GM18520 (cell line): ENCODE data around the gene LMNTD2.
"Not testable (repeated sequence)": the region's sequence is repeated elsewhere in the genome, so short reads cannot be mapped to it uniquely, and the experiment has no call there.

Source experiments
- ATAC-seq: cut with Tn5 transposase; IDR thresholded peaks from one replicate; pipeline ENCODE4 v1.9.1; 2021; ENCODE audit not compliant: unreplicated experiment

Gene LMNTD2

GRCh38 chr11:516918-517685 lies 43.4 kb downstream of the LMNTD2 start:
- ATAC-seq: not testable (repeated sequence)

DNA sequence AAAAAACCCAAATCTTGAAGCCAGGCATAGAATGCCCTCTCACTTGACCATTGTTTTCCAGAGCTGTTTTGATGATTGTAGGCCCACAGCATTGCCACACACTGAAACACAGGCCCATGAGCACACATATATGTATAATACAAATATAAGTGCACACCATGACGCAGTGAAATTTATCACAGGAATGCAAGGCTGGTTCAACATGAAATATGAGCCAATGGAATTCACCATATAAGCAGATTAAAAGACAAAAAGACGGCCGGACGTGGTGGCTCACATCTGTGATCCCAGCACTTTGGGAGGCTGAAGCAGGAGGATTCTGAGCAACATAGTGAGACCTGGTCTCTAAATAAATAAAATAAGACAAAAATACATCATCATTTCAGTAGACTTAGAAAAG lies 44.1 kb downstream of the LMNTD2 start:
- no peak for ATAC-seq

GRCh38 chr11:515131-515530 lies 45.4 kb downstream of the LMNTD2 start:
- ATAC-seq: no peak

DNA sequence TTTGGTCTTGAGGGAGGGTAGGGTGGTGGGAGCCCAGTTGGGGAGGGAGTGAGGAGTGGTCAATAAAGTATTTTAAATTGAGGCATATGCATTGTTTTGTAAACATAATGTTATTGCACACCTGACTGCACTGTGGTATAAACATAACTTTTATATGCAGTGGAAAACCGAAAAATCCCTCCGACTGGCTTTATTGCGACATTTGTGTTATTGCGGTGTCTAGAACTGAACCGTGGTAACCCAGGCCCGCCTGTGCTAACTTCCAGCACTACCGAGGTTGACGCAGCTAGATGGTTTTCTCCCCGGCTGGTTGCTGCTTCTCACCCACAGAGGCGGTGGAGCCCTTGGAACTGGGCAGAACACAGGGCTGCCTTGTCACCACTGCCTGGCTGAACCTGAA lies 45.9 kb downstream of the LMNTD2 start:
- ATAC-seq: no peak

DNA sequence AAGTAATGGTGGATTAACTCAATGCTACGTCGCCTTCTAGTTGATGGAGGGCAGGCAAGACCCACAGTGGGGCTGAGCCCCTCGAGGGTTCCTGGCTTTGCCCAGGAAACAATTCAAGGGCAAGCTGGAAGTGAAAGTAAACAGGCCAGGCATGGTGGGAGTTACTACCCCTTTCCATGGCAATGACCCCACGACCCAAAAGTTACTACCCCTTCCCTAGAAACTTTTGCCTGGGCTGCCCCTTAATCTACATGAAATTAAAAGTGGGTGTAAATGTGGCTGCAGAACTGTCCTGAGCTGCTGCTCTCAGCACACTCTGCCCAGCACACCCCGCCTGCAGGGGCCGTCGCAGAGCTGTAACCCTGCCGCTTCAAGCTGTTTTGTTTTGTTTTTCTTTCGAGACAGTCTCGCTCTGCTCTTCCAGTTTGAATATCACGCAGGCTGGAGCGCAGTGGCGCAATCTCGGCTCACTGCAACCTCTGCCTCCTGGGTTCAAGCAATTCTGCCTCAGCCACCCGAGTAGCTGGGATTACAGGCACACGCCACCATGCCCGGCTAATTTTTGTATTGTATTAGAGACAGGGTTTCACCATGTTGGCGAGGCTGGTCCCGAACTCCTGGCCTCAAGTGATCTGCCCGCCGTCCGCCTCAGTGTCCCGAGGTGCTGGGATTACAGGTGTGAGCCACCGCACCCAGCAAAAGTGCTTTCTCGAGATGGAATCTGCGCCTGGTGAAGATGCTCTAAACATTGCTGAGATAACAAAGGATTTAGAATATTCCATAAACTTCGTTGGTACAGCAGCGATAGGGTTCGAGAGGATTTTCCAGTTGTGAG lies 47.6 kb downstream of the LMNTD2 start:
- no peak for ATAC-seq

GRCh38 chr11:508956-509355 lies 51.6 kb downstream of the LMNTD2 start:
- ATAC-seq: no peak

GRCh38 chr11:507727-508515 lies 52.6 kb downstream of the LMNTD2 start:
- ATAC-seq: no peak

DNA sequence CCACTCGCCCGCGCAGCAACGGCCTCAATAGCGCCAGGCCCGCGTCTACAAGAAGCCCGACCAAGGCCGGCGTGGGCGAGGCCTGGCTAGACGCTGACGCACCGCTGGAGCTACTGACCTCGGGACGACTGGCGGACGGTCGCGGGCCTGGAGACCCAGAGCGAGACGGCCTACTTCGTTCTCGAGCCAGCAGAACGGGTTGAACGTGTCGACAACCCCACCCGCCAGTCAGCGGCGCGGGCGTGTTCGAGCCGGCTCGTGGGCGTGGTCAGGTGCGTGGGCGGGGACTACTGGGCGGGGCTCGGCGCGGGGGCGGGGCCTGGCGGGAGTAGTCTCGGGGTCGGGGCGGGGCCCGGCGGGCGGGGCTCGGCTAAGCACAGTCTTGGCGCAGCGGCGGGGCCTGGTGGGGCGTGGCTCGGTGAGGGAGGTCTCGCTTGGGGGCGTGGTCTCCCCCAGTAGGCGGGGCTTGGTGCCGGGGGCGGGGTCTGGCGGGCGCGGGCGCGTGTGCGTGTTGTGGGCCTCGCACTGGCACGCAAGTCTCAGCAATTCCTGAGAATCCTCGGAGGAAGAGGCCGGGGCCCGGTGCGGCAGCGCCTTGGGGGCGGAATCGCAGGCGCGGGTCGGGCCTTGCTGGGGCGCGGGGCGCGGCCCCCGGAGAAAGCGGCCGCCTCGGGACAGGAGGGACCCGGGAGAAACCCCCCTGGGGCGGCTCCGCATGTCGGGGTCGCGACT lies 53.4 kb downstream of the LMNTD2 start, which contains the start of gene RNH1:
TSS of gene RNH1 (minus strand) at position 248 of the 732 bp plus-strand sequence. CDS start 5,080 bp downstream, outside the sequence.
- peak; percentile 22 for ATAC-seq

- ATAC-seq: peak; percentile 68
These were observed 54.1 kb downstream of the LMNTD2 start for GRCh38 chr11:506238-506994.

- ATAC-seq: no peak
These were observed 55.6 kb downstream of the LMNTD2 start for GRCh38 chr11:504994-505344.
